K562 (cell line): ENCODE measurements around the gene DARS1.

ENCODE experiments used
- POLR2G ChIP-seq: fragments of 200-400 bp; formaldehyde crosslinking; IDR thresholded peaks from 2 replicates; pipeline ENCODE4 v1.6.1; 2017; ENCODE audit warnings: low read depth, mild to moderate bottlenecking, antibody characterized with exemption, low read length, moderate library complexity
- TF ChIP-seq, protein P1 (sequence below), 3 experiments: IDR thresholded peaks in 2 of 3; conservative IDR thresholded peaks in 1 of 3; 2 replicates each; pipeline ENCODE4 v1.5.1; 2011 to 2012; ENCODE audit warnings: low read length in 3 of 3, mild to moderate bottlenecking in 3 of 3, control low read depth in 2 of 3, improper control_type of control experiment in 1 of 3, inconsistent platforms in 1 of 3, low read depth in 1 of 3, mixed read lengths in 1 of 3, moderate library complexity in 1 of 3; ENCODE audit not compliant: insufficient read depth in 2 of 3

DNA sequence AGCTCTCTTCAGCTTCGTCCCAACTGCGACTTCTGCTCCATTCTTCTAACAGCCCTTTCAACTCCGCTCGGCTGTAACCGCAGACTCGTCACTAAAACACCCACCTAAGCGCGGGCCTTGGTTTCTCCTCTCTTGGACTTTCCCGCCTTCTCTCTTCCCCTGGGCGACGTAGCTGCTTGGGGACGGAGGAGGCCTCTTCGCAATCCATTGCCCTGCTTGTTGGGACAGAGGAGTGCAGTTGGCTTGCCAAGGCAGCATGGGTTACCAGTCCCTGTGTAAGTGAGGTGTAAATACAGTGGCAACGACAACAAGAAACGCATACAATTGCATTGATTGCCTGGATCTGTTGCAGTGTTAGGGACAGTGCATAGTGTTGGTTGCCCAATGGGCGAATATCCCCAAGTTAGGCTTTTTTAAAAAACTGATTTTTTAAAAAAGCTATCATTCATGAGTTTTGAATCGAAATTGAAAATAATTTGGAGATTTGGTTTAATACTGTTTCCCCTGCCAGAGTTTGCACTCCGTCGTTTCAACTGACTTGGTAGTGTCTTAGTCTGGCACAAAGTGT is 484 bp upstream of the DARS1 start:
- TF ChIP-seq, protein P1, sequence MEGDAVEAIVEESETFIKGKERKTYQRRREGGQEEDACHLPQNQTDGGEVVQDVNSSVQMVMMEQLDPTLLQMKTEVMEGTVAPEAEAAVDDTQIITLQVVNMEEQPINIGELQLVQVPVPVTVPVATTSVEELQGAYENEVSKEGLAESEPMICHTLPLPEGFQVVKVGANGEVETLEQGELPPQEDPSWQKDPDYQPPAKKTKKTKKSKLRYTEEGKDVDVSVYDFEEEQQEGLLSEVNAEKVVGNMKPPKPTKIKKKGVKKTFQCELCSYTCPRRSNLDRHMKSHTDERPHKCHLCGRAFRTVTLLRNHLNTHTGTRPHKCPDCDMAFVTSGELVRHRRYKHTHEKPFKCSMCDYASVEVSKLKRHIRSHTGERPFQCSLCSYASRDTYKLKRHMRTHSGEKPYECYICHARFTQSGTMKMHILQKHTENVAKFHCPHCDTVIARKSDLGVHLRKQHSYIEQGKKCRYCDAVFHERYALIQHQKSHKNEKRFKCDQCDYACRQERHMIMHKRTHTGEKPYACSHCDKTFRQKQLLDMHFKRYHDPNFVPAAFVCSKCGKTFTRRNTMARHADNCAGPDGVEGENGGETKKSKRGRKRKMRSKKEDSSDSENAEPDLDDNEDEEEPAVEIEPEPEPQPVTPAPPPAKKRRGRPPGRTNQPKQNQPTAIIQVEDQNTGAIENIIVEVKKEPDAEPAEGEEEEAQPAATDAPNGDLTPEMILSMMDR (IDR thresholded peaks at IDR 0.05 in 2 of 3, conservative IDR thresholded peaks at IDR 0.05 in 1 of 3; ENCODE audit: insufficient read depth in 2 of 3, low read depth in 1 of 3, low read length in 3 of 3), result no peak
- TF ChIP-seq POLR2G, result no peak
